Cerebellar nuclear complex (tissue), 1 donor: ENCODE data around the gene VPS9D1.

Source experiments
- DNase-seq, 2 experiments: peaks; one replicate each; lab custom pipeline; 2025; lab: John Stamatoyannopoulos, UW

Gene VPS9D1

GRCh38 chr16:89732142-89732917, 11.6 kb upstream of the VPS9D1 start:
- DNase-seq, result no peak

GRCh38 chr16:89730610-89731234, 10.0 kb upstream of the VPS9D1 start:
- no peak for DNase-seq

- DNase-seq, result no peak
Measured at GRCh38 chr16:89729863-89730593, 9.3 kb upstream of the VPS9D1 start.

- DNase-seq, result no peak
Measured at GRCh38 chr16:89729293-89729692, 8.6 kb upstream of the VPS9D1 start.

GRCh38 chr16:89727406-89728120, 6.9 kb upstream of the VPS9D1 start:
- no peak for DNase-seq

- no peak for DNase-seq
Measured at GRCh38 chr16:89723279-89724250, 2.9 kb upstream of the VPS9D1 start.

GRCh38 chr16:89722392-89723278, 1.9 kb upstream of the VPS9D1 start:
- DNase-seq, result no peak

- no peak for DNase-seq
Measured at GRCh38 chr16:89721546-89722391, 1.1 kb upstream of the VPS9D1 start.

GRCh38 chr16:89720551-89720812, 216 bp downstream of the VPS9D1 start:
- DNase-seq, result no peak

GRCh38 chr16:89717688-89718505, 2.8 kb downstream of the VPS9D1 start:
- no peak for DNase-seq

- DNase-seq, result no peak
Measured at GRCh38 chr16:89716916-89717687, 3.6 kb downstream of the VPS9D1 start.

- no peak for DNase-seq
Measured at GRCh38 chr16:89716493-89716892, 4.2 kb downstream of the VPS9D1 start.

GRCh38 chr16:89712274-89712781, 8.4 kb downstream of the VPS9D1 start:
- DNase-seq, result no peak

GRCh38 chr16:89711601-89712273, 9.0 kb downstream of the VPS9D1 start:
- DNase-seq, result no peak

- DNase-seq, result no peak
Measured at GRCh38 chr16:89710709-89711564, 9.8 kb downstream of the VPS9D1 start.
